HepG2 (cell line): ENCODE results near the gene HMGN1.

ENCODE experiments used
- IRF1 ChIP-seq: sonication (generic); formaldehyde crosslinking; IDR thresholded peaks from 2 replicates; pipeline ENCODE4 v1.4.0; 2020; ENCODE audit warnings: low read depth, mild to moderate bottlenecking, missing genetic modification reagents
- SIX4 ChIP-seq: sonication (generic); formaldehyde crosslinking; IDR thresholded peaks from 2 replicates; pipeline ENCODE4 v1.4.0; 2020; ENCODE audit warnings: missing genetic modification reagents
- SMARCC2 ChIP-seq: fragments of 450-650 bp; IDR thresholded peaks from 2 replicates; pipeline ENCODE4 v1.6.1; 2017; ENCODE audit warnings: antibody characterized with exemption, mild to moderate bottlenecking

GRCh38 chr21:39363607-39364555 lies 15.0 kb upstream of the HMGN1 start:
- TF ChIP-seq SMARCC2 (no peak), IRF1 (CRISPR knock-in tag) (no peak), SIX4 (CRISPR knock-in tag) (no peak)
